ENCODE measurements around the gene LPIN3.

The LPIN3 gene

GRCh38 chr20:41320976-41321375, 19.6 kb upstream of the LPIN3 start:
- DNase-seq: no peak

DNA sequence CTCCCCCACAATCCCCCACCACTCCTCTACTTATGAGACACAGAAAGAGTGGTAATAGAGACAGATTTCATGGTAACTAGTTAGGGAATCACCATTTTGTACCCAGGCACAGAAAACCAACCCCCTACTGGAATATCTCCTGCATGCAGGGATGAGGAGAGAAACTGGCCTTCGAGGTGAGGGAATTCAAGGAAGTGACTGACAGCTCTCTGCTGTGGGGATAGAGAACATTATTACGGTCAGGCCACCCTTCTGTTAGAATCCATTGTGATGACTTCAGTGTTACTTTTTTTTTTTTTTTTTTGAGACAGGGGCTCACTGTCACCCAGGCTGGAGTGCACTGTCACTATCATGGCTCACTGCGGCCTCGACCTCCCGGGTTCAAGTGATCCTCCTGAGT, 13.4 kb upstream of the LPIN3 start:
- no peak for DNase-seq

- DNase-seq: peak; percentile 9 to 39 (median 12)
Measured at GRCh38 chr20:41329435-41330342, 10.9 kb upstream of the LPIN3 start.

GRCh38 chr20:41330343-41330720, 10.3 kb upstream of the LPIN3 start:
- no peak for DNase-seq

GRCh38 chr20:41330941-41331340, 9.7 kb upstream of the LPIN3 start:
- DNase-seq: no peak

GRCh38 chr20:41331731-41332130, 8.9 kb upstream of the LPIN3 start:
- no peak for DNase-seq

DNA sequence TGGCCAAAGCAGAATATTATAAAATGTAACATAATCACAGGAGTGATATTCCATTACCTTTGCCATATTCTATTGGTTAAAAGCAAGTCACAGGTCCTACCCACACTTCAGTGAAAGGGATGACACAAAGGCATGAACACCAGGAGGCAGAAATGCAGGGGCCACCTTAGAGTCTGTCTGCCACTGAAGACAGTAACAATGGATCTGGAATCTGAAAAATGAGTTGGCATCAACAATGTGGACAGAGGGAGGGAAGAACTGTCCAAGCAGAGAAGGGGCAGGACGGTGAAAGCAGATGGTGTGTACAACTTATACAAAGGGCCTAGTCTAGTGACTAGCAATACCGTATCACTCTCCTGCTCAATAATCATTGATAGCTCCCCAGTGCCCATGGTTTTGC, 6.6 kb upstream of the LPIN3 start:
- no peak for DNase-seq

DNA sequence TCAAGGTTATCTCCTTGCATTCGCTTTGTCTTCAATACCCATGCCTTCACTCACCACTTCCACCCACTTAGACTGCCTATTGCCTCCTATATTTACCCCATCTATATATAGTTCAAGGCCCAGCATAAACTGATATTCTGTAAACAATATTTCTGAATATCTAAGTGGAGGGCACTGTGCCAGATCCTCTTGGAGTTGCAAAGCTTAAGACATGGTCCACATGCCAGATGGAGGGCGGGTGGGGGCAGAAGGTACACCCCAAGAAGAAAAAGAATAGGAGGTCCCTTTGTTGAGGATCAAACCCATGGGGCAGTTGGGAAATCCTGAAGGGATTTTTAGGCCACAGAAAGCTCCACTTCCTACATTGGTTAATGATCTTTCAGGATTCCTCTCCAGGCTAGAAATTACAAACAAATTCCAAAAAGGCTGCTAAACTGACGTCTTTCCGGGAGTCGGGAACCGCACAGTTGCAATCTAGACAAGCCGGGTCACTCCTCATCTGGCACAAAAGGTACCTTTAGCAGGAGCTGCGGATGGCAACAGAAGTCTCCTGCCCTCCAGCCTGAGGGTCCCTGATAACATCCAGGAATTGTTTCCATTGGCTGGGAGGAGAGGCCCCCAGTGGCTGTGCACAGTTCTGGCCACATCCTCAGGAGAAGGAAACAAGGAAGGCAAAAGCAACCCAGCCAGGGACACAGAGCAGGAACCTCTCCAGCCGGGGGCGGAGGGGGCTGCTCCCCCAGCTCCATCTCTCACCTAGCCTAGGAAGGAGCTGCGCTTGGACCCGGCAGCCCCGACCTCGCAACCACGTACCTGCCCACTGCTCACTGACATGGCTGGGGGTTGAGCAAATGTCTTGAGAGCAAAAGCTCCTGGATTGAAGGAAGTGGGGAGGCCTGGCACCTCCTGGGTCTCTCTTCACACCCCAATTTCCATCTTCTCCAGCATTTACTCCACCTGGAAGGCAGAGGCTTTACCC, 5.9 kb upstream of the LPIN3 start:
- no peak for DNase-seq

GRCh38 chr20:41335591-41335990, 5.0 kb upstream of the LPIN3 start:
- no peak for DNase-seq

- no peak for DNase-seq
Measured at GRCh38 chr20:41336711-41337492, 3.7 kb upstream of the LPIN3 start.

DNA sequence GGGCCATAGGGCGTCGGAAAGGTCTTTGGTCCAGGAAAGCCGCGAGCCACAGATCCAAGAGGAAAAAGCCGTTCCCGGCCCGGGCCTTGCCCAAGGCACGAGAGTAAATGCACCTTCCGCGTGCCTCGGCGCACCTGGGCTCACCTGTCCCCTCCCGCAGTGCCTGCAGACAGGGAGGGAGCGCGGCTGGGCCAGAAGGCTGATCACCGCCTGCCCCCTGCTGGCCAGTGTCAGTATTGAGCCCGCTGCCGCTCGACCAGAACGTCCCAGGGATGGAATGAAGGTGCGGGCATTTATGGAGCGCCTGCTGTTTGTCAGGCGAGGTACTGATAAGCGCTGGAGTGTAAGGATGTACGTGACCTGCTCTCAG, 679 bp upstream of the LPIN3 start:
- peak; percentile 68 to 82 (median 76) for DNase-seq

DNA sequence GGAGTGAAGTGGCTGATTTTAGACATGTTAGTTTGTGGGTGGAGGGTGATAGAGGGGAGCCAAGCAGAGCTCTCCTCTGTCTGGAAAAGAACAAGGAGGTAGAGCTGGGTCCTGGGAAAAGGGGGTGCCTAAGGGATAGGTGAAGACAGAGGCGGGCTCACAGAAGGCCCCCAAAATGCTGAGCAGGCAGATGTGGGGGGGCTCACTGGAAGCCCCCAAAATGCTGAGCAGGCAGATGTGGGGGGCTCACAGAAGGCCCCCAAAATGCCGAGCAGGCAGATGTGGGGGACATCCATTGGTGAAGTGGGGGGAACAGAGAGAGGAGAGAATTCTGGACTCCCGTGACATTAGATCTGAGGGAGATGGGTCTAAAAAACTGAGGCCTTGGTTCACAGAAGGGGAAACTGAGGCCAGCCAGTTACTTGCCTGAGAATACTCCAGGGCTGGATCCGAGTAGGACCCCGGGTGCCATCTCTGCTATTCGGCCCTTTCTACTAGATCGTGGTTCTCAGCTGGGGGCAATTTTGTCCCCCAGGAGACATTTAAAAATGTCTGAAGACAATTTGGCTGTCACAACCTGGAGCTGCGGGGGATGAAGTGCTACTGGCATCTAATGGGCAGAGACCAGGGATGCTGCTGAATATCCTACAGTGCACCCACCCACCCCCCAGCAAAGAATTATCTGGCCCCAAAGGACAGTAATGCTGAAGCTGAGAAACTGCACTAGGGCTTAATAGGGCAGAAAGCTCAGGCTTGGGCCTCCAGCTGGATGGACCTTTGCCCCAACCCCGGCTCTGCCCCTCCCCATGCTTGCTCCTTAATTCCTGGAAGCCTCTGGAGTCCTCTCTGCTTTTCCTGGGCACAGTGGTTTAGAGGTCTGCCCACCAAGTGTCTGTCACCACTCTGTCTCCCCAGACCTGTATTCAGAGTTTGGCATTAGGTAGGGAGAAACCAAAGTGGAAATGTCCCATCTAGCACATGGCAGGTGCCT, 2.1 kb downstream of the LPIN3 start:
- no peak for DNase-seq

- DNase-seq: no peak
Measured at GRCh38 chr20:41344477-41344876, 3.9 kb downstream of the LPIN3 start.

- DNase-seq: no peak
Measured at GRCh38 chr20:41344938-41345728, 4.5 kb downstream of the LPIN3 start.

GRCh38 chr20:41345729-41346067, 5.1 kb downstream of the LPIN3 start:
- DNase-seq: no peak

DNA sequence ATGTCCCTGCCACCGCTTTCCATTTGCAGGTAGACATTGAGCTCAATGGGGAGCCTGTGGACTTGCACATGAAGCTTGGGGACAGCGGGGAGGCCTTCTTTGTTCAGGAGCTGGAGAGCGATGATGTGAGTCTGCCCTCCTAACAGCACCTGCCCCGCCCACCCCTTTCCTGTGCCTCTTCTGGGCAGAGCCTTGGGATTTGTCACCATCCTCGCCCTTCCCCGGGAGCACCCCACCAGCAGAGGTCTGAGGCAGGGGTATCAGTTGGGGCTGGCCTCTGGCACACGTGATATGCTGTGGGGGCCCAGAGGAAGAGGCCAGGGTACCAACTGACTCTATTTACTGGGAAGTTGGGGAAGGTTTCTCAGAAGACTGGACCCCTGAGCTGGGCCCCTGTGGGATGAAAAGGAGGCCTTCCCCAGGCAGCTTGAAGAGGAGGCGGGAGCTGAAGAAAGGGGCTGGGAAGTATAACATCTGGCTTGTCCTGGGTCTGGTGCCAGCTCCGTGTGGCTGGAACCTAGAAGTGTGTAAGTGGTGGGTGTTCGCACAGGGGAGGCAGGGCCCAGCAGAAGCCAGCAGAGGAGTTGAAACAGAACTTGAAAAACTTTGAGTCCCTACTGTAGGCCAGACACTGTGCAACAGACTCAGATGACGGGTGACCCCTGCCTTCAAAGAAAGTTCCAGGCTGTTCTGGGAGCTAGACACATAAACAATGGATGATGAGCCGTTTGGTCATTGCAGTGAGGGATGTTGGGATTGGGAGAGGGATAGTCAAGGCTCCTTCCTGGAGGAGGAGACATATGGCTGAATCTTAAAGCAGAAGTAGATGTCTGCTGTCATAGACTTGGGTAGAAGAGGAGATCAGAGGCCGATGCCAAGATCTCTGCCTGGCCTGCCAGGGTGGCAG, 7.2 kb downstream of the LPIN3 start:
- DNase-seq: no peak

DNA sequence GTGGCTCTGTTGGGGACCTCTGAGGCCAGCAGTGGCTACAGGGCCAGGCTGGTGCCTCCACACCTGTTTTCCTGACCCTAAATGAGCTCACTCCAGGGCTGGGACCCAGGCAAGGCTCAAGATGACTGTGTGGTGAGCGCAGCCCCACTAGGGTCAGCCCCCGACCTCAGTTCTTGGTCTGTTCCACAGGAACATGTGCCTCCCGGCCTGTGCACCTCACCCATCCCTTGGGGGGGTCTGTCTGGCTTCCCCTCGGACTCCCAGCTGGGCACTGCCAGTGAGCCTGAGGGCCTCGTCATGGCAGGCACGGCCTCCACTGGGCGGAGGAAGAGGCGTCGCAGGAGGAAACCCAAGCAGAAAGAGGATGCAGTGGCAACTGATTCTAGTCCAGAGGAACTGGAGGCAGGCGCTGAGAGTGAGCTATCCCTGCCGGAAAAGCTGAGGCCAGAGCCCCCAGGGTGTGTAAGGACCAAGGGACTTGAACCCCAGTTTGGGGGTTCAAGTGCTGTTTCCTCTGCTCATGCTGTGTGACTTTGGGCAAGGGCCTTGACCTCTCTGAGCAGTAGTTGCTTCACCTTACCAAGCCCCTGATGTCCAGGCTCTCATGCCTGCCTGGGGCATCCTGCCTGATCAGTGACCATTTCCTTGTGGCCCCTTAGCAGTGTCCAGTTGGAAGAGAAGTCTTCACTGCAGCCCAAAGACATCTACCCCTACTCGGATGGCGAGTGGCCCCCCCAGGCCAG, 8.0 kb downstream of the LPIN3 start:
- DNase-seq: no peak

DNA sequence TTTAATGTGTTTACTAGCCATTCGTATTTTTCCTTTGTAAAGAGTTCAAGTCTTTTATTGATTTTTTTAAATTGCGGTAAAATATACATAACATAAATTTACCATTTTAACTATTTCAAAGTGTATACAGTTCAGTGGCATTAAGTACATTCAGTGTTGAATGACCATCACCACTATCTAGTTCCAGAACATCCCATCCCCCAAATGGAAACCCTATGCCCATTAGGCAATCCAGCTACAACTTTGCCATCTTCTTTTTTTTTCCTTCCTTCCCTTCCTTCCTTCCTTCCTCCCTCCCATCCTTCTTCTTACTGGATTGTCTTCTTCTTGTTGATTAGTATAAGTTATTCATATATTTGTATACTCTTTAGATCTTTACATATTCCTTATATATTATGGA, 8.6 kb downstream of the LPIN3 start:
- no peak for DNase-seq

DNA sequence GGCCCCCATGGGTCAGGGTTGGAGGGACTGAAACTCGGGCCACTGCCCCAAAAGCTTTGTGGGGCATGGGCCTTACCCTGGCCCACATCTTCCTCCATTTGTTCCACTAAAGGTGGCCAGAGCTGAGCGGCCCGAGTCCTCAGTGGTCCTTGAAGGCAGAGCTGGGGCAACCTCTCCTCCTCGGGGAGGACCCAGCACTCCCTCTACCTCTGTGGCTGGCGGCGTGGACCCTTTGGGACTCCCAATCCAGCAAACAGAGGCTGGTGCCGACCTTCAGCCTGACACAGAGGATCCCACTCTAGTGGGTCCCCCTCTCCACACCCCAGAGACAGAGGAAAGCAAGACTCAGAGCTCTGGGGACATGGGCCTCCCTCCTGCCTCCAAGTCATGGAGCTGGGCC, 9.3 kb downstream of the LPIN3 start:
- no peak for DNase-seq
